T-helper 2 cell treated with Interferon-gamma antibody and Interleukin-4, amounts not matched to agents 100 ng/mL and 5 ng/mL, for 36 hours (primary cell): ENCODE data around the gene CDH4. TPM values are rescaled to one million over a fixed set of nuclear protein-coding genes. Genes with fewer than 3 reads are reported as not detected.

Experiments used
- intact Hi-C: fragments of 100-400 bp; cut with micrococcal nuclease; formaldehyde crosslinking; loops from one replicate; pipeline ENCODE4 v1.15.1; 2023
- total RNA-seq: library from RNA; stranded (reverse); gene quantifications from 2 replicates; pipeline ENCODE4 v1.2.3, GENCODE V29; 2022

Gene CDH4
- total RNA-seq, 1 donor from 2014 or later: not detected

DNA sequence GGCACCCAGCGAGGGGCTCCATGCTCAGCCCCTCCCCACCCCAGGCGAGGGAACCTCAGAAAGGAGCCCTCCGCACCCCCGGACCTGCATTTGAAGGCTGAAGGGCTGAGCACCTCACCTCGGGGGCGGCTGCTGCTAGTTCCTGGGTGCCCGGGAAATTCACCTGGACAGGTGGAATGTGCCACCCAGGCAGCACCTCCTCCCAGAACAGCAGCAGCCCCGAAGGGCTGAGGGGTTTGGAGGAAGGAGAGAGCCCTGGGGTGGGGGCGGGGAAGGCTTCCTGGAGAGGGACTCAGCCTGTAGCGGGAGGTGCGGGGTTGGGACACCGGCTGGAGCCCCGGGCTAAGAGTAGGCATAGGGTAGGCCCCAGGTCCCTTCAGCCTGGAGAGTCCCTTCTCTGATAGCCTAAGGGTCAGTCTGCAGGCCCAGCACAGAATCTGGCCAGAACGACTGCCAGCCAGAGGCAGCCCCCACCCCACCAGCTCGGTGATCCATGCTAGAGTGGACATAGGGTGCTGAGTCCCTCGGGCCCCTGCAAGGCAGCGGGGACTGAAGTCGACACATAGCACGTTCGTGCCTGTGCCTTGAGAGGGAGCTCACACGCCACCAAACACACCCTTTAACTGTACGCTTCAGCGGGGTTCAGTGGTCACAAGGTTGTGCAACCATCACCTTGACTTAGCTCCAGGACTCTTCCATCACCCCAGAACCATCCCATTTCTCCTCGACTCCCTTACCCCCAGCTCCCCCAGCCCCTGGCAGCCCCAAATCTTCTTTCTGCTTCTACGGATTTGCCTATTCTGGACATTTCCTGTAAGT, 632.7 kb downstream of the CDH4 start:
- intact Hi-C loops: no loop called here

DNA sequence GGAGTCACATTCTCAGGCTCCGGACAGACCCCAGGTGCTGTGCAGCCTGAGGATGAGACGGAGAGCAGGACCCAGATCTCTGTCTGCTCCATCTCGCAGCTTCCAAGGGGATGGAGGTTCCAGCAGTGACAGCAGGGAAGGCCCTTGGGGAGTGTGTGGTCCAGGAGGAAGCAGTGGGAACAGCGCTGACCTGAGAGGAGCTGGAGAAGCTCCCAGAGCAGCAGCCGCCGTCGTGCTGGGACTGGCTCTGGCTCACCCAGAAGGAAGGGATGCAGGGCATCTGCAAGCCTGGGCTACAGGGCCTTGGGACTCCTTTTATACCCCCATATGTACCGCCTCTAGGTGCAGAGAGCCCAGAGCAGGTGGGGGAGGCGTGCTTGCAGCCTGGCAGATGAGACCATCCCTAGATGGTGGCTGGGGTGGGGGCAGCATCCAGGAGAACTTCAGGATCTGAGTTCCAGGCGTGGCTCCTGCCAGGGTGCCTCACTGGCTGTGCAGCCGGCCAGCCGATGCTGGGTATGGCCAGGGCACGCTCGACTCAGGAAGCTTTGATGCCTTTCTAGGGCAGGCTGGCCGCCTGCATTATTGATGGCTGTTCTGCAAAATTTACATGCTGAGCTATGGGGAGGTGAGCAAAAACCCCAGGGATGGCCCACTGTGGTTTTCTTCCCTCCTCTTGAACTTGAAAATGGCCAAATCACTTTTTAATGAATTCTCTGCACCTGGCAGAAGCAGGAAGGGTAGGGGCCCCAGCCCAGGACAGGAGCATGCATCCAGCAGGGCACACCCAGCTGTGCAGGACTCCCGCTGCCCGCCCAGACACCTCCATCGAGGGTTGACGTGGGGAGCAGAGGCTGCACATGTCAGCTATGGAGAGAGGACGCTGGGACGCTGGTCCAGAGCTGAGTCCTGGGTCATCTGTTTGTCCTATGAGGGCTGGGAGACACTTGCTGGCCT, 634.0 kb downstream of the CDH4 start:
- intact Hi-C loops: no loop called here

DNA sequence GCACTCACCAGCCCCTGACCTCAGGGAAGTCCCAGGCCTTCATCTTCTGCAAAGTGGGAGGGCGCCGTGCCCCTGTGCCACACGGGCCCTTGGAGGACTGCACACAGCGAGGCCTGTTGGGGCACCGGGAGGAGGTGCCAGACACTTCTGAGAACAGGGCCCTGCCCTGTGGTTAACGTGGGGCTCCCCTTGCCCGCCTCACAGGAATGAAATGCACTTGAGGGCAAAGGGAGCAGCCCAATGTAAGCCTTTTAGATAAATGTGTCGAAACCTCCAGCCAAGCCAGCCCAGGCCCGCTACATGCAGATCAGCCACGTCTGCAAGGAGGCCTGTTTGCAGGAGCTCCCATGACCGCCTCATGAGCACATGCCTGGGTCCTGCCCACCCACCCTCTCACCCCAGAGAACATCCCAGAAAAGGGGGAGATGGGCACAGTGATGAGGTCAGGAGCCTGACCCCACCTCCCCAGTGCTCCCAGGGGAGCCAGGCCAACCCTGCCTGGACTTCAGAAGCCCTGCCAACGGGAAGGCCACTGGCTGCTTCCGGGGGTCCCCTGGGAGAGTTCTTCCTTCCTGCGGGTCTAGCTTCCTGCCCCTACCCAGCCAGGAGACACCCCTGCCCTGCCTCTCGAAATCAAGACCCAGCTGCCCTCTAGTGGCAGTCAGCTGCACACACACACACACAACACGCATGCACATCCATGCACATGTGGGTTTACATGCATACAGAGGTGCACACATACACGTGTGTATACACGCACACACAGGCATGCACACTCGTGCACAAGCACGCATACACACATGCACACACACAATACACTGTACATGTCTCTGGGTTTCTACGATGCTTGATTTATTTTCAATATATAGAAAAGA, 634.9 kb downstream of the CDH4 start:
- intact Hi-C loops: no loop called here

DNA sequence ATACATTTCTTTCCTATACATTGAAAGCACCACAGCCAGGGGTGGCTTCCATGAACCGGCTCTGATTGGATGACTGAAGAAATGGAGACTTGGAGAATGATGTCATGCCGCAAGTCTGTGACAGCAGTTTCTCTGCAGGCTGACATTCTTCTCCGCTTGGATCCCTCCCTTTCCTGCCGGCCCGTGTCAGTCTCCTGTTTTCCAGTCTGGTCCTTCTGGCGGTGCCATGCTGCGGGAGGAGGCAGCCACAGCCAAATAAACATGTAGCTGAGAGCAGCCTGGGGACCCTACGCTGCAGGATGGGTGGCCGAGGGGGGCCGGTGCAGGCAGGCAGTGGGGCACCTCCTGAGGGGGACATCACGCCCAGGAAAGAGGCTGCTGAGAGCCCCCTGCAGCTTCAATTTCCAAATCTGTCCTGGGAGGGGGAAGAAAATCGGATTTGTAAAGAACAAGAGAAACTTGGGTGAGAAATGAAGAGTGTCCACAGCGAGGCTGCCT, 635.6 kb downstream of the CDH4 start:
- intact Hi-C loops: no loop called here

DNA sequence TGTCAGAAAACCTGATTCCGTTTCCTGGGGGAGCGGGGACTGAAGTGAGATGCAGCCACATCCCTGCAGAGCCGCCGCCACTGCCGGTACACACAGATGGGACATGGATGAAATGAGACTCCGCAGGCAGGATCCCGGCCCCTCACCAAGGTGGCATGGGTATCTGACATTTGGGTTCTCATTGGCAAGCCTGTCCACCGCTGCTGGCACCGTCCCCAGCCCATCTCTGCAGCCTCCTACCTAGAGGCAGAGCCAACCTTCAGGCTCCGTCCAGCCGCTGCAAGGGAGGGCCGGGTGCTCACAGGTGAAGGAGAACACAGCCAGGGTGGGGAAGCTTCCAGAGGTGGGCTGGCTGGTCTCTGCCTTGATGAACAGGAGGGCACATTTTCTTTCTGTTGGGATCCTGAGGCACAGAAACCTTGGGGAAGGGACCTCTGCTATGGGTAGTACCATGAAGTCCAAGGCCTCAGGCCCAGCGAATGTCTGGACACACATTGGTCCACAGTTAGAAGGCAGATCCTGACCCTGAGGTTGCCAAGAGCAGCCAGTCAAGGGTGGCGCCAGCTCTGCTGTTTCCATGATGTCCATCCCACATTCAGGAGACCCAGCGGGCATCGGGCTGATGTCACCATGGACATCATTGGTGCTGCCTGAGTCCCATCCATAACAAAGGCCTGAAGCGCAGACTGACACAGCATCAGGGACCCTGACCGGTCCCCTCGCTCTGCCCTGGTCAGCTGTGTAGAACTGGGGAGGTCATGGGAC, 636.2 kb downstream of the CDH4 start:
- intact Hi-C loops: no loop called here

DNA sequence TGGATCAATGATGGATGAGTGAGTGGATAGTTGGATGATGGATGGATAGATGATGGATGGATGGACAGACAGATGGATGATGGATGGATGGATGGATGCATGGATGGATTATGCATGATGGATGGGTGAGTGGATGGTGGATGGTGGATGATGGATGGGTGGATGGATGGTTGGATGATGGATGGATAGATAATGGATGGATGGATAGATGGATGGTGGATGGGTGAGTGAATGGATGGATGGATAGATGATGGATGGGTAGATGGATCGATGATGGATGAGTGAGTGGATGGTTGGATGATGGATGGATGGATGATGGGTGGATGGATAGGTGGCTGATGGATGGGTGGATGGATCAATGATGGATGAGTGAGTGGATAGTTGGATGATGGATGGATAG, 637.6 kb downstream of the CDH4 start:
- intact Hi-C loops: no loop called here

DNA sequence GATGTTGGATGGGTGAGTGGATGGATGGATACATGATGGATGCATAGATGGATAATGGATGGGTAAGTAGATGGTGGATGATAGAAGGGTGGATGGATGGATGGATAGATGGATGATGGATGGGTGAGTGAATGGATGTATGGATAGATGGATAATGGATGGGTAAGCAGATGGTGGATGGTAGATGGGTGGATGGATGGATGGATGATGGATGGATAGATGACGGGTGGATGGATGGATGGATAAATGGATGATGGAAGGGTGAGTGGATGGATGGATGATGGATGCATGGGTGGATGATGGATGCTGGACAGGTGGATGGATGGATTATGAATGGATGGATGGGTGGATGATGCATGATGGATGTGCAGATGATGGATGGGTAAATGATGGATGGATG, 638.1 kb downstream of the CDH4 start:
- intact Hi-C loops: no loop called here

DNA sequence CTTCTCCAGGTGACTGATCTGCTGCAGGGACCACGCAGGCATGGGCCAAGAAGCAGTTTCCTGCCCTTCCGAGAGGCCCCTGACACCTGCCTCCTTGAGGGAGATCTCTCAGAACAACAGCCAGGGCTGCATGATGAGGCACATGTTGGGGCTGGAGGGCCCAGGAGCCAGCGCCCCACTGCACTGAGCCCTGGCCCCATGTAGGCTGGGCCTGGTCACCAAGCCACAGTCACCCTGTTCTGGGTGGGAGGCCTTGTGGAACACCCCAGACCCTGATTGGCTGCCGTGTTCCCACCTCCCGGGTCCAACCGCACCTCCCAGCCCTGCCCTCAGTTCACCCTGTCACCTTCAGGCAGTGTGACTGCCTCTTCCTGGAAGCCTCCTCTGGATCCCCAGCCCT, 639.4 kb downstream of the CDH4 start:
- intact Hi-C loops: no loop called here

DNA sequence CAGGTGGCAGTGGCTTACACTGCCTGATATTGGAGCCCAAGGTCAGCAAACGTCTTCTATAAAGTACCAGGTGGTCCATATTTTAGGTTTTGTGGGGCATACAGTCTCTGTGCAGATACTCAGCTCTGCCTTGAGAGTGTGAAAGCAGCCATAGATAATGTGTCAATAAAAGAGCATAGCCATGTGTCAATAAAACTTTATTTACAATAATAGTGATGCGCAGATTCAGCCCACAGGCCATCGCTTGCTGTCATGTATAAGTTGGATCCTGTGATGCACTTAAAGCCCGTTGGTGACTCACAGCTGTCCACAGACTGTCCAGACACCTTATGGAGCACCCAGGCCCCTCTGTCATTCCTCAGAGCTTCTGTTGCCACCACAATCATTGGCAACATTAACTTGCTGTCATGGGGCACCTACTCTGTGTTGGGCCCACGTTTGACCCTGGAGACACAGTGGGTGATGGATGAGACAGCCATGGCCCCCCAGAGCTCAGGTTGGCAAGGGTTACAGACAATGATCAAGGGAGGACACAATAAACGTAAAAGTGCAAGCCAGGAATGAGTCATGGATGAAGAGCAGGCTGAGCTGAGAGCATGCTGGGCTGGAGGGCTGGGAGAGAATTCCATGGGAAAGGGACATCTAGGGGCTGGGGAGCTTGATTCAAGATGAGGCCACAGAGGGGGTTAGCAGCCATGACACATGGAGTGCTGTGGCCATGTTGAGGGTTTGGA, 640.0 kb downstream of the CDH4 start:
- intact Hi-C loops: no loop called here

DNA sequence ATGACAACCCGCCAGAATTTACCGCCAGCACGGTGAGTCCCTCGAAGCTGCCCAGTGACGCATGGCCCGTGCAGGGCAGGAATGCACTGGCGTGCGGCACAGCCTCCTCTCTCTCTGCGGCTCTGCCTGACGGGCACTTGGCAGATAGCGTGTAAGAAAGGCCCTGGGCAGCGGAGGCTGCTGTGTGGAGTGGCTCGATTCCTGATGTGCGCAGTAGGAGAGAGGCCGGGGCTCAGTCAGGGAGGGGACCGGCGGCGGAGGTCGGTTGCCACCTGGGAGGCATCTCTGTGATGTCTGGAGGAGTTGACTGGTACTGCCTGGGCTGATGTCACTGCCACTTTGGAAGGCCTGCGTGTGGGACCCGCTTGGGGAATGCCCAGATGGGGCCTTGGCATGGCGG, 643.0 kb downstream of the CDH4 start:
- intact Hi-C loops: no loop called here

DNA sequence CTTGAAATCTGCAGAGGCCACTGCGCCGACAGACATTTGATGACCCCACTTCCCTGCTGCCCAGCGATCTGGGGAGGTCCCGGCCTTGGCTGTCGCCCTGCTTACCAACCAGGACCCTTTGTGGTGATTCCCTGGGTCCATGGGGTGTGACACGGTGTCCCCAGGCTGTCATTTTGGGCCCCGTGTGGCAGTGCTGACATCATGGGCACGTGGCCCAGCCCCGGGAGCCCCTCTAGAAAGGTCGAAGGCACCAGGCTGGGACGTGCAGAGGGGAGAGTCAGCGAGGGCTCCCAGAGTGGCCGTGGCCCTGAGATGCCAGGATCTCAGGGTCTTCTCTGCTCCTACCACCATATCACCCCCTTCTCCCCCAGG, 643.6 kb downstream of the CDH4 start:
- intact Hi-C loops: no loop called here

DNA sequence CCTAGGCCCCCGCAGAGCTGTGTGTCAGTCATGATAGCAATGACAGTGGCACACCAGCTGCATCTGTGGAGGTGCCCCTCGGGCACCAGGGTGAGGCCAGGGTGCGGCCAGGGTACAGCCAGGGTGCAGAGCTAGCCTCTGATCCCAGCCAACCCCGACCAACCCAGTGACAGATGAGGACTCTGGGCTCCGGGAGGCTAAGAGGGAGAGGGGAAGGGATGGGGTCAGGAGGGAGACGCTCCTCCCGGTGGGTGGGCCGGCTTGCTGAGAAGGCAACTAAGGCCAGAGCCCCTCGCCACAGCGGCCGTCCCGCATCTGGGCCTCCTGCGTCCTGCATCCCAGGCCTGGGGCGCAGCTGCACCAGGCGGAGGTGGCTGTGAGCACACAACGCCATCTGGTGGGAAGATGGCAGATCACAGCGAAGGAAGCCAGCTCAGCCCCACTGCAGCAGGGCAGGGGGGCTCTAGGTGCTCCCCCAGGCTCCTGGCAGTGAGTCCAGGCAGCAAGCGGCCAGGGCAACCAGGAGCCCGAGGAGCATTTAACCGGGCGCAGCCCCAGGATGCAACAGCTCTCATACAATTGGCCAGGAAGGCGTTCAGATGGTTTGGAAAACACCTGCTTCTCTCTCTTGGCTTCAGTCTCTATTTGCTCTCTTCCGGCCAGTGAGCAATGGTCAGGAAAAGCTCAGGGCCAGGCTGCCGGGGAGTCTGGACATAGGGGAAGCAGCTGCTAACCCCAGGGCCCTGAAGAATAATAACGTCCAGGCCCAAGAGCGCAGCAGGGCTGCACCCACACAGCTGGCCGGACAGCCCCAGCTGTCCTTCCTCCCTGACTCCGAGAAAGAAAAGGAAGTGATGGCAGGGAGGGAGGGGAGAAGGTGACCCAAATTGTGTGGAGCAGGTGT, 644.2 kb downstream of the CDH4 start:
- intact Hi-C loops: no loop called here

DNA sequence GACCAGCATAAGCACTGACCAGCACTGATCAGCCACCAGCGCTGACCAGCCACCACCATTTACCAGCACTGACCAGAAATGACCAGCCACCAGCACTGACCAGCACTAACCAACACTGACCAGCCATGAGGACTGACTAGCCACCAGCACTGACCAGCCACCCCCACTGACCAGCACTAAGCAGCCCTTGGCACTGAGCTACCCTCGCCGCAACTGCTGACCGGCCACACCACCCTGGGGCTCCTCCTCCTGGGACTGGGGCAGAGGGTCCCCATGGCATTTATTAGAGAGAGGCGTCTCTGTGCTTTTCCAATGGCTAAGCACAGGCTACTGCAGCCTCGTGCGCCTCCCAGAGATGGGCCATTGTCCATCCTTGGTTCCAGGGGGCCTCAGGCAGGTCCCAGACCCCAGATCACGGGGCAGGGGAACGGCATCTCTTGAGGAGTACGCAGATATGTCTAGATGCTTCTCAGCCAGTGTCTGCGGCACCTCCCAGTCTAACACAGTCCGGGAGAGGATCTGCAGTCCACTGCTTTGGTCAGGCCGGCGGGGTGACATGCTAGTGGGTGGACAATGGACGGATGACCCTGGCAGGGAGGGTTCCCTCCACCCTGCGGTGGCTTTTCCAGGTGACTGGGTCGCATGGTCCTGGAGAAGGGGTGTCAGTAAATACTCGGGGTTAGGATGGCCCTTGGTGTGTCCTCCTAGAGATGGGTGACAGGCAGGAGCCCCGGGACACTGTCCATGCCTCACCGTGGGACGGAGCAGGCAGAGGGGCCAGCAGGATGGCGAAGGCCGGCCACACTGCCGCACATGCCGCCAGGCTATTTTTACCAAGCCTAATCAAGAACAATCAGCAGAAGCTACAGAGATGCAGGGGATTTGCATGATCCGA, 645.6 kb downstream of the CDH4 start:
- intact Hi-C loops: no loop called here

DNA sequence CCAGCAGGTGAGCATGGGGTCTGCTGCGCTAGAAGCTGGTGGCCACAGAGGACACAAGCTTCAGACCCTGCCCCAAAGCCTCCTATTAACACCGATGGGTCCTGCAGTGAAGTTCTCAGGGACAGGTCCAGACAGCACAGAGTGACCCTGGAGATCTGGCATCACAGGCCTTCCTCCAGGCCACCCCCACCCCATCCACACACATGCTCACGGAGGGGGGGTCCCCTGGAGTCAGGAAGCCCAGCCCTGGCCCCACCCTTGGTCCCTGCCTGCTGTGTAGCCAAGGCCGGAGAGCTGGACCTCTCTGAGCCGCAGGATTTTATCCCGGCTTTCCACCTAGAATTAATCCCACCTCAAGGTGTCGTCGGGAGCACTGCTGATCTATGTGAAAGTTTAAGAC, 646.3 kb downstream of the CDH4 start:
- intact Hi-C loops: no loop called here

DNA sequence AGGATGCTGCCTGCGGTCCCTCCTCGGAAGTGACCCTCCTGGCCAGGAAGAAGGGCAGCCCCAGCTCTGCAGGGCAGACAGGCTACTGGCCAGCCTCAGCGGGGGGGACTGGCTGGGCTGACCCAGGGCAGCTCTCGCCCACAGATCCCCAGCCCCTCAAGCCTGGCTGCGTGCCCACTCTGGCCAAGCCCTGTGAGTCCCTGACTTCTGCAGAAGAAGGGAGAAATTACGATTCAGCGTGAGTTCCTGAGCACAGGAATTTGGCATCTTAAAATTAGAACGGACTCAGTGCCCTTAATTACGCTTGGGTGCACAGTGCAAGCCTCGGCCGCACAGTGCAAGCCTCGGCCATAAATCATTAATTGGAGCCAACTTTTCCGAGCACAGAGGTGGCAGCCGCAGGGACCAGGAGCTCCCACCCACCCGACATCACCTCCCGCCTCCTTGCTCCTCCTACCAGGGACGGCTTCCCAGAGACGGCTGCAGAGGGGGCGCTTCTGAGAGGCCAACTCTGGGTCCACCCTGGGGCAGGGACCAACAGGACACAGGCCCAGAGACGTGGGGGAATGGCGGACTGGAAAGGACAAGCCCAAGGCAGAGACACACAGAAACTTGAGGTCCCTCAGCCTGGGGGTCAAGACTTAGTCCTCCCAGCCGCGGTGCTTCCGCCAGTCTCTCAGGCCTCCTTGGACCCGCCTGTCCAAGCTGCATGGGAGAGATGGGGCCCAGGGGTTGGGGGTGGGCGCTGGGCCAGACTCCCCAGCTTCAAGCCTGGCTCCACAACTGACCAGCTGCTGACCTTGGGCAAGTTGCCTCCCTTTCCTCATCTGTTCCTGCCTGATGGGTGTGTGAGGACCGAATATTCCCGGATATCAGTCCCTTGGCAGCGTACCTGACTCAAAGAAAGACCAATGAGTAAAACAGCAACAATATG, 648.2 kb downstream of the CDH4 start:
- intact Hi-C loops: no loop called here

DNA sequence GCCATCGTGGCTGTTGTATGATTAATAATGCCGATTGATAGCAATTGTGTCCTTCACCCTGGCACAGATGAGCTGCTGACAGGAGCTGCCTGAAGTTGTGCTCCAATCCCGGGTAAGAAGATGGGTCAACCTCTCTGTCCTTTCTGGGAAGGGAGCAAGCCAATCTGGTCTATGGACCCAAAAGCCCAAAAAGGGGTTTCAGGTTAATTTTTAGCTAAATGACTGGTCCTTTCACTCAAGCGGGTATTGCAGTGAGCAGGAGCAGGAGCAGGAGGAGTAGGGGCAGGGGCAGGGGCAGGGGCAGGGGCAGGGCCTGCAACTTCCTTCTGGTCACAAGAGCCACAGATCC, 648.9 kb downstream of the CDH4 start:
- intact Hi-C loops: no loop called here
